Neural cell (in vitro differentiated cells): ENCODE data around the gene ATMIN. TPM values are rescaled to one million over a fixed set of nuclear protein-coding genes. Genes with fewer than 3 reads are reported as not detected.

Experiments used
- H2AFZ ChIP-seq: fragments of 200-600, 300-800 bp; sonication (generic), shearing (Covaris generic); 2 replicates; pipeline ENCODE4 v1.6.0; 2014; ENCODE audit warnings: low read depth, mild to moderate bottlenecking, antibody characterized with exemption, low read length, moderate library complexity
- H3F3A ChIP-seq: fragments of 200-600 bp; shearing (Covaris generic); 2 replicates; pipeline ENCODE4 v1.6.1; 2016; ENCODE audit warnings: mild to moderate bottlenecking, moderate library complexity, mixed read lengths, antibody characterized with exemption, low read length; ENCODE audit not compliant: insufficient read depth, poor library complexity, severe bottlenecking
- H3K27ac ChIP-seq: fragments of 200-600, 300-800 bp; sonication (generic), shearing (Covaris generic); 2 replicates; pipeline ENCODE4 v1.5.1; 2014; ENCODE audit warnings: mild to moderate bottlenecking, low read length, moderate library complexity
- H3K27me3 ChIP-seq: fragments of 300-800, 200-600 bp; sonication (generic), shearing (Covaris generic); 2 replicates; pipeline ENCODE4 v1.6.0; 2014; ENCODE audit warnings: mild to moderate bottlenecking, low read depth, low read length, moderate library complexity; ENCODE audit not compliant: insufficient read depth
- H3K36me3 ChIP-seq: fragments of 300-800, 200-600 bp; sonication (generic), shearing (Covaris generic); 2 replicates; pipeline ENCODE4 v1.5.1; 2014; ENCODE audit warnings: mild to moderate bottlenecking, antibody characterized with exemption, low read length, moderate library complexity; ENCODE audit not compliant: insufficient read depth
- H3K4me2 ChIP-seq: fragments of 300-800, 200-600 bp; sonication (generic), shearing (Covaris generic); 2 replicates; pipeline ENCODE4 v1.6.0; 2014; ENCODE audit warnings: mild to moderate bottlenecking, low read length
- H3K4me3 ChIP-seq: fragments of 300-800, 200-600 bp; sonication (generic), shearing (Covaris generic); 2 replicates; pipeline ENCODE4 v1.5.1; 2014; ENCODE audit warnings: mild to moderate bottlenecking, low read length, moderate library complexity
- H3K79me2 ChIP-seq: fragments of 200-600 bp; shearing (Covaris generic); replicated peaks from 2 replicates; pipeline ENCODE4 v1.6.0; 2014; ENCODE audit warnings: mild to moderate bottlenecking, low read length, moderate library complexity; ENCODE audit not compliant: insufficient read depth
- H3K9ac ChIP-seq: fragments of 300-800, 200-600 bp; sonication (generic), shearing (Covaris generic); 2 replicates; pipeline ENCODE4 v1.6.1; 2016; ENCODE audit warnings: mild to moderate bottlenecking, low read length, mixed read lengths
- H3K9me2 ChIP-seq: fragments of 200-600 bp; shearing (Covaris generic); 2 replicates; pipeline ENCODE4 v1.6.1; 2016; ENCODE audit warnings: mild to moderate bottlenecking, low read length, mixed read lengths; ENCODE audit not compliant: insufficient read depth
- H3K9me3 ChIP-seq: fragments of 200-600, 300-800 bp; sonication (generic), shearing (Covaris generic); 2 replicates; pipeline ENCODE4 v1.6.1; 2016; ENCODE audit warnings: mild to moderate bottlenecking, mixed run types, low read length, moderate library complexity, mixed read lengths
- H4K20me1 ChIP-seq: fragments of 200-600 bp; shearing (Covaris generic); 2 replicates; pipeline ENCODE4 v1.6.1; 2016; ENCODE audit warnings: mild to moderate bottlenecking, mixed run types; ENCODE audit not compliant: insufficient read depth
- EP300 ChIP-seq: fragments of 450-650 bp; conservative IDR thresholded peaks from 2 replicates; pipeline ENCODE4 v1.6.1; 2014; ENCODE audit warnings: antibody characterized with exemption, mild to moderate bottlenecking, moderate library complexity; ENCODE audit not compliant: poor library complexity, severe bottlenecking
- EZH2 ChIP-seq: fragments of 200-600, 300-800 bp; shearing (Covaris generic), sonication (generic); IDR thresholded peaks from 2 replicates; pipeline ENCODE4 v1.6.1; 2014; ENCODE audit warnings: antibody characterized with exemption, low read length, borderline replicate concordance, mild to moderate bottlenecking; ENCODE audit not compliant: insufficient read depth, poor library complexity, severe bottlenecking
- MXI1 ChIP-seq: fragments of 450-650 bp; conservative IDR thresholded peaks from 2 replicates; pipeline ENCODE4 v1.6.1; 2014; ENCODE audit warnings: antibody characterized with exemption, mild to moderate bottlenecking; ENCODE audit not compliant: poor library complexity, severe bottlenecking
- POLR2AphosphoS5 ChIP-seq: IDR thresholded peaks from 2 replicates; pipeline ENCODE4 v1.6.1; 2012
- RAD21 ChIP-seq: fragments of 450-650 bp; conservative IDR thresholded peaks from 2 replicates; pipeline ENCODE4 v1.6.1; 2014; ENCODE audit warnings: antibody characterized with exemption, mild to moderate bottlenecking, moderate library complexity
- SMC3 ChIP-seq: fragments of 450-650 bp; conservative IDR thresholded peaks from 2 replicates; pipeline ENCODE4 v1.6.1; 2014; ENCODE audit warnings: antibody characterized with exemption, mild to moderate bottlenecking, moderate library complexity; ENCODE audit not compliant: poor library complexity
- TAF1 ChIP-seq: IDR thresholded peaks from 2 replicates; pipeline ENCODE4 v1.6.1; 2012; ENCODE audit warnings: low read depth
- polyA plus RNA-seq: library from polyadenylated mRNA; depleted of rRNA; stranded (reverse); fragments of >200 nt; gene quantifications from 2 replicates; pipeline ENCODE4 v1.2.3, GENCODE V29; 2014
- TF ChIP-seq, protein P1 (sequence below): IDR thresholded peaks from 2 replicates; pipeline ENCODE4 v1.6.1; 2012; ENCODE audit warnings: borderline replicate concordance
- TF ChIP-seq, protein P2 (sequence below): fragments of 450-650 bp; IDR thresholded peaks from 2 replicates; pipeline ENCODE4 v1.5.1; 2014; ENCODE audit warnings: antibody characterized with exemption, mild to moderate bottlenecking, moderate library complexity; ENCODE audit not compliant: poor library complexity, severe bottlenecking

ATMIN gene
- polyA plus RNA-seq, 1 donor from 2014 or later, result 62.3 TPM

DNA sequence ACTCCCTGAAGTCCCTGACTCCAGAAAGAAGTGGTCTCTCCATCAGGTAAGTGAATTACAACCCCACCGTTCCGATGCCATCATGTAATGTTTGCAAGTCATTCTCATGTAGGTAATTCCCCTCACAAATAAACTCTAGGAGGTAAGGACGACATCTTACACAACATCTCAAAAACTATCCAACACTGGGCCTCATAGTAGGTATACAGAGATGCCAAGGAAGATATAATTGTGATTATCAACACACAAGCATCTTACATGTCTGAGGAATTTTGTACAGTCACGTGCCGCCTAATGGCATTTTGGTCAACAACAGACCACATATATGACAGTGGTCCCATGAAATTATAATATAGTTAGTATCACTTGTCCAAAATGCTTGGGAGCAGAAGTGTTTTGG is 53.2 kb downstream of the ATMIN start:
- no peaks in the 10 kb centered on the region for H3K27me3 ChIP-seq
- no peak overlapping the region for H2AFZ ChIP-seq
- no peaks in the 10 kb centered on the region for H3F3A ChIP-seq
- no peaks in the 10 kb centered on the region for H4K20me1 ChIP-seq
- no peak overlapping the region for H3K9ac ChIP-seq
- no peak overlapping the region for H3K27ac ChIP-seq
- H3K36me3 ChIP-seq, result no peaks in the 10 kb centered on the region
- TF ChIP-seq TAF1, result no peak
- no peak for TF ChIP-seq MXI1
- no peak for TF ChIP-seq RAD21
- TF ChIP-seq, protein P1, sequence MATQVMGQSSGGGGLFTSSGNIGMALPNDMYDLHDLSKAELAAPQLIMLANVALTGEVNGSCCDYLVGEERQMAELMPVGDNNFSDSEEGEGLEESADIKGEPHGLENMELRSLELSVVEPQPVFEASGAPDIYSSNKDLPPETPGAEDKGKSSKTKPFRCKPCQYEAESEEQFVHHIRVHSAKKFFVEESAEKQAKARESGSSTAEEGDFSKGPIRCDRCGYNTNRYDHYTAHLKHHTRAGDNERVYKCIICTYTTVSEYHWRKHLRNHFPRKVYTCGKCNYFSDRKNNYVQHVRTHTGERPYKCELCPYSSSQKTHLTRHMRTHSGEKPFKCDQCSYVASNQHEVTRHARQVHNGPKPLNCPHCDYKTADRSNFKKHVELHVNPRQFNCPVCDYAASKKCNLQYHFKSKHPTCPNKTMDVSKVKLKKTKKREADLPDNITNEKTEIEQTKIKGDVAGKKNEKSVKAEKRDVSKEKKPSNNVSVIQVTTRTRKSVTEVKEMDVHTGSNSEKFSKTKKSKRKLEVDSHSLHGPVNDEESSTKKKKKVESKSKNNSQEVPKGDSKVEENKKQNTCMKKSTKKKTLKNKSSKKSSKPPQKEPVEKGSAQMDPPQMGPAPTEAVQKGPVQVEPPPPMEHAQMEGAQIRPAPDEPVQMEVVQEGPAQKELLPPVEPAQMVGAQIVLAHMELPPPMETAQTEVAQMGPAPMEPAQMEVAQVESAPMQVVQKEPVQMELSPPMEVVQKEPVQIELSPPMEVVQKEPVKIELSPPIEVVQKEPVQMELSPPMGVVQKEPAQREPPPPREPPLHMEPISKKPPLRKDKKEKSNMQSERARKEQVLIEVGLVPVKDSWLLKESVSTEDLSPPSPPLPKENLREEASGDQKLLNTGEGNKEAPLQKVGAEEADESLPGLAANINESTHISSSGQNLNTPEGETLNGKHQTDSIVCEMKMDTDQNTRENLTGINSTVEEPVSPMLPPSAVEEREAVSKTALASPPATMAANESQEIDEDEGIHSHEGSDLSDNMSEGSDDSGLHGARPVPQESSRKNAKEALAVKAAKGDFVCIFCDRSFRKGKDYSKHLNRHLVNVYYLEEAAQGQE, result no peak
- TF ChIP-seq, protein P2, sequence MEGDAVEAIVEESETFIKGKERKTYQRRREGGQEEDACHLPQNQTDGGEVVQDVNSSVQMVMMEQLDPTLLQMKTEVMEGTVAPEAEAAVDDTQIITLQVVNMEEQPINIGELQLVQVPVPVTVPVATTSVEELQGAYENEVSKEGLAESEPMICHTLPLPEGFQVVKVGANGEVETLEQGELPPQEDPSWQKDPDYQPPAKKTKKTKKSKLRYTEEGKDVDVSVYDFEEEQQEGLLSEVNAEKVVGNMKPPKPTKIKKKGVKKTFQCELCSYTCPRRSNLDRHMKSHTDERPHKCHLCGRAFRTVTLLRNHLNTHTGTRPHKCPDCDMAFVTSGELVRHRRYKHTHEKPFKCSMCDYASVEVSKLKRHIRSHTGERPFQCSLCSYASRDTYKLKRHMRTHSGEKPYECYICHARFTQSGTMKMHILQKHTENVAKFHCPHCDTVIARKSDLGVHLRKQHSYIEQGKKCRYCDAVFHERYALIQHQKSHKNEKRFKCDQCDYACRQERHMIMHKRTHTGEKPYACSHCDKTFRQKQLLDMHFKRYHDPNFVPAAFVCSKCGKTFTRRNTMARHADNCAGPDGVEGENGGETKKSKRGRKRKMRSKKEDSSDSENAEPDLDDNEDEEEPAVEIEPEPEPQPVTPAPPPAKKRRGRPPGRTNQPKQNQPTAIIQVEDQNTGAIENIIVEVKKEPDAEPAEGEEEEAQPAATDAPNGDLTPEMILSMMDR, result no peak
- TF ChIP-seq SMC3, result no peak
- TF ChIP-seq EP300, result no peak
- no peak for TF ChIP-seq POLR2AphosphoS5
- TF ChIP-seq EZH2, result no peak
- H3K4me2 ChIP-seq, result no peak overlapping the region
- H3K9me3 ChIP-seq, result no peaks in the 10 kb centered on the region
- H3K4me3 ChIP-seq, result no peak overlapping the region
- H3K79me2 ChIP-seq, result peaks cover 5% of the 10 kb centered on the region
- no peaks in the 10 kb centered on the region for H3K9me2 ChIP-seq

DNA sequence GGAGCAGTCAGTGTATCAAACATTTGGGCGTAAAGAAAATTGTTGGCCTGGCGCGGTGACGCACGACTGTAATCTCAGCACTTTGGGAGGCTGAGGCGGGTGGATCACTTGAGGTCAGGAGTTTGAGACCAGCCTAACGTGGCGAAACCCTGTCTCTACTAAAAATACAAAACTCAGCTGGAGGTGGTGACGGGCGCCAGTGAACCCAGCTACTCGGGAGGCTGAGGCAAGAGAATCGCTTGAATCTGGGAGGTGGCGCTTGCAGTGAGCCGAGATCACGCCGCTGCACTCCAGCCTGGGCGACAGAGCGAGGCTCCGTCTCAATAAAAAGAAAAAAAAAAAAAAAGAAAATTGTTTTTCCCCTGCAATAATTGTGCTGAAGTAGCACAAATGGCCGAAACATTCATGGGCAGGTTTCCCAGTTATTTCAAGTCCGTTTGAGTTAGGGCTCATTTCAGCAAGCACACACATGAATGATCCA is 59.2 kb downstream of the ATMIN start:
- no peaks in the 10 kb centered on the region for H3K27me3 ChIP-seq
- H3K79me2 ChIP-seq, result peaks cover 5% of the 10 kb centered on the region
- no peak for TF ChIP-seq POLR2AphosphoS5
- TF ChIP-seq, protein P2, result no peak
- no peak for TF ChIP-seq MXI1
- TF ChIP-seq SMC3, result no peak
- TF ChIP-seq, protein P1, result no peak
- no peak for TF ChIP-seq TAF1
- no peak for TF ChIP-seq EP300
- TF ChIP-seq RAD21, result no peak
- no peak for TF ChIP-seq EZH2
- H3K4me2 ChIP-seq, result peak overlapping the region; percentile 5
- H3K9me2 ChIP-seq, result no peaks in the 10 kb centered on the region
- H3K36me3 ChIP-seq, result no peaks in the 10 kb centered on the region
- no peak overlapping the region for H3K27ac ChIP-seq
- H3K4me3 ChIP-seq, result peak overlapping the region; percentile 96
- no peak overlapping the region for H3K9ac ChIP-seq
- no peaks in the 10 kb centered on the region for H3K9me3 ChIP-seq
- H3F3A ChIP-seq, result no peaks in the 10 kb centered on the region
- H2AFZ ChIP-seq, result no peak overlapping the region
- H4K20me1 ChIP-seq, result no peaks in the 10 kb centered on the region
